HG03442 (cell line): Measurements from ENCODE around the gene RAB11FIP4.

ENCODE experiments used
- ATAC-seq: cut with Tn5 transposase; IDR thresholded peaks from one replicate; pipeline ENCODE4 v1.9.1; 2021; ENCODE audit warnings: mild to moderate bottlenecking, moderate library complexity; ENCODE audit not compliant: unreplicated experiment

Gene RAB11FIP4

DNA sequence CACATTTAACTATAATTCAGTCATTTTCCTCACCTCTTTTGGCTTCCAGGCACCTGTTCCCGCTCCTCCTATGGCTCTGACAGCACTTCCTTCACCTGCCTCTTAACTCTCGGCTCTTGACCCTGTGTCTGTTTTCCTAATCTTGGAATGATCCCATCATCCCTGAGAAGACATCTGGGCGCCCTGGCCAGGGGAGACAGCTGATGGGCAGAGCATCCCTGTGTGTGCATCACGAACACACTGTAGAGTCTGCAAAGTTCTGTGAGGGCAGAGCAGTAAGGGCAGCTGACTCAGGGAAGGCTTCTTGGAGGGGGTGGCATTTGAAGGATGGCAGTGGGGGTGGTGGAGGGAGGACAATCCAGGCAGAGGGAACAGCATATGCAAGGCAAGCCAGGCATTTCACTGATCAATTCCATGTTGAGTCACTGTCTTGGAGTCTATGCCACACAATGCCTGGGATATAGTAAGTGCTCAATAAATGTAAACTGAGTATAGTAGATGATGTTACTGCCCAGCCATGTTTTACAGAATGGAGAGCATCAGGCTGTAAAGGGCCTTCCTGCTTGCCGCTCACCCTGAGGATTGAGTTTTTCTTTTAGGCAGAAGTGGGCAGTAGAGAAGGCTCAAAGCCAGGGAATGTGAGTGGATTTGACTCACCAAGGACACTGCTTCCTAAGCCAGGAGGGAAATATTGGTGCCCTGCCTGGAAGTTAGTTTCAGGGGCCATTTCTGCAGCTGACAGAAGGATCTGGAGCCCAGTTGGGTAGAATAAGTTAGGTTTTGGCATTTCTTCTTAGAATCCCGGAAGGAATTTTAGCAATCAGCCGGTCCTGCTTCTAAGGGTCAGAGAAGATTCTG lies 5.8 kb upstream of the RAB11FIP4 start:
- ATAC-seq: no peak

DNA sequence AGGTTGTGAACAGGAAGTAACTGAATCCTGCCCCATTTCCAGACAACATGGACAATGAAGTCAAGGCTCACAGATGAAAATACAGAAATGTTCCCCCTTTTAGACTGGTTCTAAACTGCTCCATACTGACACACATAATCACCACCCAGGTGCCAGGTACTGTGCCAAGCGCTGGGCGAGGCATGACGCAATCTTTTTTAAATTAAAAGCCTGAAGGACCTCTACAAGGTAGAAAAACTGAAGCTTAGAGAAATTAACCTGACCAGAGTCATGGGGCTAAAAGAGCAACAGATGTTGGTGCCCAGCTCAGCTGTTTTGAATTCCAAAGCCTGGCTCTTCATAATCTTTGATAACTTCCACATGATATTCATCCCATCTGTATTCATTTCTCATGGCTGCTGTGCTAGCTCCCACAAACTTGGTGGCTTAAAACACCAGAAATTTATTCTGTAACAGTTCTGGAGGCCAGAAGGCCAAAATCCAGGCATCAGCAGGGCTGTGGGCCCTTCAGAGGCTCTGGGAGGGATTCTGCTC lies 4.9 kb upstream of the RAB11FIP4 start:
- no peak for ATAC-seq

DNA sequence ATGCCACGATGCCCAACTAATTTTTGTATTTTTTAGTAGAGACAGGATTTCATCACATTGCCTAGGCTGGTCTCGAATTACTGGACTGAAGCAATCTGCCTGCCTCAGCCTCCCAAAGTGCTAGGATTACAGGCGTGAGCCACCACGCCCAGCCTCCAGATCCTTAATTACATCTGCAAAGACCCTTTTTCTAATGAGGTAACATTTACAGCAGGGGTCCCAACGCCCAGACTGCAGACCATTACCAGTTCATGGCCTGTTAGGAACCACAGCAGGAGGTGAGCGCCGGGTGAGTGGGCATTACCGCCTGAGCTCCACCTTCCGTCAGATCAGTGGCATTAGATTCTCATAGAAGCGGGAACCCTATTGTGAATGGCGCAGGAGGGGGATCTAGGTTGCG lies 4.0 kb upstream of the RAB11FIP4 start:
- ATAC-seq: no peak

DNA sequence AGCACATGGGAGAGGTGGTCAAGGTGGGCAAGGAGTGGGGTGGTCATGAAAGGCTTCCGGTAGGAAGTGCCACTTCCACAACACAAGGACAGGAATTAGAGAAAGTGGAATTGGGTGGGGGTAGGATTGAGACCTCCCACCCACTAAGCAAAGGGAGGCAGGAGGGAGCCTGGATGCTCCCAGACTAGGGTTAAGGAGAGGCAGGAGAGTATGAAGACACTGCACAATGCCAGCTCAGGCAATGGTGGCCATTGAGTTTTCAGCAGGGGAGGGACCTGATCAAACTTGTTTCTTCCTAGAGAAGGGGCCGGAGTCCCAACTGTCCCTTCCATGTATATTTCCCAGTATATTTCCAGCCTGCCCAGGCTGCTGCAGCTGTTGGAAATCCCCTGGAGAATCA lies 3.1 kb upstream of the RAB11FIP4 start:
- no peak for ATAC-seq

DNA sequence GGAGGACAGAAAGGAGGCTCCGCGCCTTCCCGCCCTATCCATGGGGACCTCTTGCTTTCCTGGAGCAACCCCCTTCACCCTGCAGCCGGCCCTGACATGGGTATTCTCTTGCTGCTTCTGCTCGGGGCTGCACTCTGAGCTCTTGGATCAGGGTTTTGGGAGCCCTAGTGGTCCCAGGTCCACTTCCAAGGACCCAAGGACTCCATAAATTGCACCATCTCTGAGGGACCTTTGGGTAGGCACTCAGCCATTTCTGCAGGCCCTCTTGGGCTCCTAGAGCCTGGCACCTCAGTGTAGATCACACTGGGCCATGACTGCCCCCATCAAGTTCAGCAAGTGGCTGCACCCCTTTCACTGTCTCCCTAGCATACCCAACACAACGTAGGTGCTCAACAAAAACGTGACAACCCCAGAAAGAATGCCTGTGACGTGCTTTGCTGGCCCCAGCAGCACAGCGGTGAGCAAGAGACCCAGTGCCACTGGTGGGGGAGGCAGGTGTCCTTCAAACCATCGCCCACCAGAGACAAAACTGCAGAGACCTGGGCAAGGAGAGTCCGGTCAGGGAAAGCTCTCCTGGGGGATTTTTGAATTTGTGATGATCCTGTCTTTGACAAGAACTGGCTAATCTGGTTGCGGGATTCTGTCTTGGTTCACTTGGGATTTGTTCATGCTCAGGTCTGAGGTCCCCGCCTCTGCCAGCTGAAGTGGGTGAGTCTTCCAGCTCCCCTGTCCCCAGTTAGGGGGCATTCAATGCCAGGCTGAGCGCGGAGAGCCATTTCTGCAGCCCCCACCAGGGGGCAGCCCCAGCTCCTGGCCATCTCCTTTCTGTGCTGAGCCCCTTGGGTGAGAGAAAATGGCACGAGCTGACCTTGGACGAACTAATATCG lies 2.5 kb upstream of the RAB11FIP4 start:
- no peak for ATAC-seq

DNA sequence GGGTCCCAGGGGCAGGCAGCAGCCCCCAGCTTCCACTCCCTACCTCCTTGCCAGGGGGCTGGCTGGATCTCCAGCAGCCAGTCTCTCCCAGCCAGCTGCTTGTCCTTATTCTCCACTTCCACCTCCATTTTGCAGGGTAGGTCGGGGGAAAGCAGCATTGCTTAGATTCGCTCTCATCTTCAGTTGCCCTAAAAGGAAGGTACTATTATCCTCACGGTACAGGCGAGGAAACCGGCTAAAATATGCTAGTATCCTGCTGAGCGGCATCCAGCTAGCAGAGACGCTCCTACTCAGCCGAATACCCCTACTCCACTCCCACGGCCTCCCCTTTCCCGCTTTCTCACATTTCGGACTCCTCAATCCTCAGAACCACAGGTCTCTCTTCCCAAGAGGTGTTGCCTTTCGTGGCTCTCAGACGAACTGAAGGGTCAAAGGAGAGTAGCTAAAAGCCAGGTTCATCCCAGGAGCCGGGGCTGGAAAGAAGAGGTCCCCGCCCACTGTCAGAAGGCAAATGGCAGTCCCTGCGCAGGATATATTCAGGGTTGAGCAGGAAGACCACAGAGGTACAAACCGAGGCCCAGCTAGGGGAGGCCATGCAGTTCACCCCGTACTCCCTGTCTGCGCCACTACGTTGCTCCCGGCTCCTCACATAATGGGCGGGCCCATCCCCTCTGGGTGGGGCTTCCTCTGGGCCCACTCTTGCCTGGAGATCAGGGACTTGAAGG lies 1.7 kb upstream of the RAB11FIP4 start:
- ATAC-seq: no peak

DNA sequence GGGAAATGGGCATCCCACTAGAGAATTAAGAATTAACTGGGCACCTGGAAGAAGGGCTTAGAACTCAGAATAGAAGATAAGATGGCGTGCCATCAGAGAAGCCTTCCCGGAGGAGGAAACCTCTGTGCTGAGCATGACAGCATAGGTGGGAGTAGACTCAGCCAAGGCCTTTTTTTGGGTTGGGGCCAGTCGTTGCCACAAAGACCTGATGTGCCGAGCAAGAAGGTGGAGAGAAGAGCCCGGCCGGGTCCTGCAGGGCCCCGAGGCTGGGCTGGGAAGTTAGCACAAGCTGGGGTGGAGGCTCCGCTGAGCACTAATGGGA lies 1.1 kb upstream of the RAB11FIP4 start:
- no peak for ATAC-seq

DNA sequence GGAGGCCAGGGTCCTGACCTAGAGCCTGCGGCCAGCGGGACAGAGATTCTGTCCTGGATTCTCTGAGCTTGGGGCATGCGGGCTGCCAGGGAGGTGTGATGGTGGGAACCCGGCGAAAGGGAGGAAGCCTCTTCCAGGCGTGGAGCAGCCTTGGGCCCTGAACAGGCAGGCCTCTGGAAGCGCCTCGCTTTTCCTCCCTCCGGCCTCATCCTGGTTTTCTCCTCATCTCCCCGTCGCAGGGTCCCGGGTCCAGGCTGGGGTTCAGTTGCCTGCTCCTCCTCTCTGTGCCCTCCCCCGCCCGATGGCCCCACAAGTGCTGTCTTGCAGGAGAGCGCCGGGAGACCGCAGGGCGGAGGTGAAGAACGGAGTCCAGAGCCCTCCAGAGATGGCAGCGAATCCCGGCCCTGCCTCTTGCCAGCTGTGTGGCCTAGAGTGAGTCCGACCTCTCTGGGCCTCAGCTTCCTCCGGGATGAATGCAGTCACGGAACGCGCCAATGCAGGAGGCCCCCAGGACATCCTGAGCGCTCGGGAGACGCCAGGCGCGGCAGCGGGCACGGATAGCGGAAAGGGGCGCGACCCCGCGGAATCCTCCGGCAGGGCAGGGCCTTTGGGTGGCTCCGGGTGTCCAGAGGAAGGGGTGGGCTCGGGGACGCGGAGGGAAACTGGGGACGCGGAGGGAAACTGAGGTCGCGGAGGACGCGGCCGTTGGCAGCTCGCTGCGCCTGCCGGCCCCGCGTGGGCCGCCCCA lies 553 bp upstream of the RAB11FIP4 start:
- ATAC-seq: no peak

DNA sequence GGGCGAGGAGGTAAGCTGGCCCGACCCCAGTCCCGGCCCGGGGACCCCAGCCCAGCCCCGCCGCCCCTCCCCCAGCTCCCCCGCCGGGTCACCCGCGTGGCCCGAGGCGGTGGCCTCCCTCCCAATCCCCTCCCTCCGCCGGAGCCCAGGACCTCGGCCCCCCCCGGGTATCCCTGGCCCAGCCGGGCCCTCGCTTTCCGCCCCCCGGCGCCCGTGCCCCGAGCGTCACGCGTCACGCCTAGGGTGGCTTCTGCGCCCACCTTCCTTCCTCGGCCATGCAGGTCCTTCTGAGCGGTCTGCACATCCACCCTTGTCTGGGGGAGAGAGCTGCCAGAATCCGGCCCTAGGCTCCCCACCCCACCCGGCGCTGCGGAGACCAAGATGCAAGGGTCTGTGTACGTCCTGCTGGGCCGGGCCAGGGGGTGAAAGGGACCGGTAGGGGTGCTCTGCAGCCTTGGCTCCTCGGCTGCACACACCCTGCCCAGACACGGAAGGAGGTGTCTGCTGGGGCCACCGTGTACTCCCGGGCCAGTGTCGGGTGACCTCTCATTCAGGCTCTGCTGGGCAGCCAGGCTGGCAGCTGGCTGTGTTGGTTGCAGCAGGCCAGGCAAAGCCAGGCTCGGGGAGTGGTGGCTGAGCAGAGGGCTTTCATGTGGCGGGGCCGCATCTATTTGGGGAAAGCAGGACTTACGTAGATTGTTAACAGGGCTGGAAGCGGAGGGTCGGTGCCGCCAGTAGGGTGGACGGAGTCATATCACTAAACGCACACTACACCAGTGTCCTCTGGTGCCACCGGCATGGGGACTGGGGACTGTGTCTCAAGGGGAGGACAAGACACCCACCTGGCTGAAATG lies 754 bp downstream of the RAB11FIP4 start:
- no peak for ATAC-seq

DNA sequence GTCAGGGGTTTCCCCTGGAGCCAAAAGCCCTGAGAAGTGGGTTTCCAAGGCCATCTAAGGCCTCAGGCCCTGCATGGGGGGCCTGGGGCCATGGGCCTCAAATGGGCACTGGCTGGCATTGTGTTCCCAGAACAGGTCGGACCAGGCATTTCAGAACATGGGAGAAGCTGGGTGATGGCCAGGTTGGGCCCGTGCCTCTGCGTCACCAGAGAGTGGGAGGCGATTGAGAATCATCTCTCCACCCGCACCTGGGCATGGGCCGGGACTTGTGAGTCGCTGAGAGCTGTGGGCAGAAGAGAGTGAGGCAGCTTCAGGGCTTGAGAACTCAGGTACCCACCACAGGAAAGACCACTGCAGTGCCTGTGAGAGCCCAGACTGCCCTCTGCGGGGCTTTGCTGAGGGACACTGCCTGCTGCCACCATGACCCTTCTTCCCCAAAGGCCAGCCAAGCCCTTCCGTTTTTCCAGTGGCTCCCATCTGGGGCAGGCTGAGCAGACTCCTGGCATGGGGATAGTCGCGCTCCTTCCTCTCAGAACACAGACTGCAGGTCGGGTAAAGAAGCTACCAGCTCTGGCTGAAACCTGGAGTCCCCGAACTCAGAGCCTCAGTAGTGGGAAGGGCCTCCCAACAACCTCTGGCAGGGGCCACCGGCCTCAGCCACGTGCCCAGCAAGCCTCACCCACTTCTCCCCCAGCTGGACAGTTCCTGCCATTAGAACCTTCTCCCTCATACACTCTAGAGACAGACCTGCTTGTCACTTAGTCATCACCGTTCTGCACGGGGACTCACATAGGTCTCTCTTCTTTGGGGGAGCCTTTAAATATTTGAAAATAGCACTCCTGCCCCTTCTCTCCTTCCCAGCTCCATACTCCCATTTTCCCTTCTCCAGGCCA lies 1.6 kb downstream of the RAB11FIP4 start:
- ATAC-seq: no peak

DNA sequence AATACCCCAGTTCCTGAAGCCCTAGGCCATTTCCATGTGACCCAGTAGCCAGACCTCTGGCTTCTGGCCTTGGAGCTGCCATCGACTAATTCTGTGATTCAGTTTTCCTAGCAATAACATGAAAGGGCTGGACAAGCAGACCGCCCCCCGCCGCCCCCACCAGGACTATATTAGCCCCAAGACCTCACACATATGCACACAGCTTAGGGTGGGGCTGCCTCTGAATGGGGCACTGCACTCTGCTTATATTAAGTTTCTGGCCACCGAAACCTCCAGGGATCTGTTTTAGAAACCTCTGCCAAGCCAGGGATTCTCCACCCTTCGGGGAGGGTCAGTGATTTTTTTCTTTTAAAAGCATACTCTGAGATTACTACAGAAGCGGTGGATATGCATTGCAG lies 2.3 kb downstream of the RAB11FIP4 start:
- ATAC-seq: no peak

DNA sequence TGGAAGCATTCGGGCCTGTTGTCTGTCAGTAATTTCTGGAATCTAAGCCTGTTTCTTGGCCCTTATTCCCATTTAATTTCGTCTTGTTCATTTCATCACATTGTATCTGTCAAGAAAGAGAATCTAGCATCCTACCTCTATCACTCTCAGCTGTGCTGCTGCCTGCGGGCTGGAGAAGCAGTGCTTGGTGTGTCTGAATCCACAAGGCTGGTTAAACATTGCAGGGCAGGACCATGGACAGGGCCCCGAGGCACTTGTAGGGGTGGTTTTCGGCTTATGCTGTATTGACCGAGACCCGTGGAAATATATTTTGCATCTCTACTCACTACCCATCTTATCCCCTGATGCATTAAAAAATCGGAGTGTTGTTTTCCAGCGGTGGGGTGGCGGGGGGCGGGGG lies 3.1 kb downstream of the RAB11FIP4 start:
- no peak for ATAC-seq

DNA sequence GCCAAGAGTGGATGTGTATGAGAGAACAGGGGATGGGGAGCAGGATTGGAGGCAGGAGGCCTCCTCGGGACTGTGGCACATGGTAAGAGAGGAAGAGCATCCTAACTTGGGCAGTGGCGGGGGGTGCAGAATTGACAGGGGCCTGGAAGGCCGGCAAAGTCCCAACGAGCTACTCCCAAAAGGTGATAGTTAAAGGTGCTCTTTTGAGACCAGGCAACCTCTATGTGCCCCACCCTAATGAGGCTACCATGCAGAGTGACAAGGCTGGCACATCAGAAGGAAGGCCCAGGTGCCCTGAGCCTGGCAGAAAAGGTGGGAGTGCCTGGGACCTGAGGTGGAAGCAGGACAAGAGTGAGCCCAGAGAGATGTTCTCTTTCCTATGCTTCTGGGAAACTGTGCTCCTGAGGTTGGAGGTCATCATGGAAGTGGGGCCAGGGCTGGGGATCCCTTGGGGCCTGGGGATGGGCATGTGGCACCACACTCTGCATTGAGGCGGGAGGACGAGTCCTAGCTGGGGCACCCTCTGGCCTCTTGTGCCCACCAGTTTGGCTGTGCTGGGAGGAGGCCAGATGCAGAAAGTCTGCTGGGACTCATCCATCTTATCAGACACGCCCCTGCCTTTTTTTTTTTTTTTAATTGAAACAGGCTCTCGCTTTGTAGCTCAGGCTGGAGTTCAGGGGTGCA lies 5.9 kb downstream of the RAB11FIP4 start:
- no peak for ATAC-seq

DNA sequence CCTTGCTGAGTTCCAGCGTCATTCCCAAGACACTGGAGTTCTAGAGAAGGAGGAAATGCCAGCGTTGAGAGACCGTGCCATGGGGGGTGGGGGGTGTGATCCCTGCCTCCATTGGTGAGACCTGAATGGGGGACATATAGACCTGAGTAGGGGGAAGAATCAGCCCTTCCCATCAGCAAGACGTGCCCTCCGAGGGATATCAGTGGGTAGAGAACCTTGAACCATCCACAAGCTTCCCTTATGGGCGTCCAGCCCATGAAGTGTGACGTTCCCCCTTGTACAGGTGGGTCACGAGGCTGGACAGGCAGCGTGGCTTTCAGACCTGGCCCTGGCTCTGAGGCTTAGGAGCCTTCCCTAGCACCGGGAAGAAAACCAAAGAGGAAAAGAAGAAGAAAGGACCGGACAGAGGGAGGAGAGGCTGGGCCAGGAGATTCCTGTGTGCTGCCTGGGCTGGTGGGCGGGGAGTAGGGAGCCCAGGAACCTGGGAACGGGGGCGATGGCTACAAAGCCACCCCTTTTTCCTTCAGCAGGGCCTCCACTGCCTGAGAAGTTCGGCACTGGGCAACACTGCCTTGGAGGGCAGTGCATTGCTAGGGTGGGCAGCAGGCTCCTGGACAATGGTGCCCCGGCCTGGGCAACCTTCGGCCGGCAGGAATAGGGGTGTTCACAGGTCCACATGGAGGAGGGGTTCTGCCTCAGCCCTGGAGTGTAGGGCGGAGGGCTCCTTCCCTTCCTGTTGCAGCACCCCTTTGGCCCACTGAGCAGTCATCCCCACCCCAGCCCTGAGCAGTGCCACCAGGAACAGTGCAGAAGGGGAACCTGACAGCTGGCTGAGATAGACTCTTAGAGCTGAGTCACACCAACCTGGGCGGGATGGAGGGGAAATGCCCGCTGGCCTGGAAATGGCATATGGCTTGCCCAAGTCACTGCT lies 7.2 kb downstream of the RAB11FIP4 start:
- ATAC-seq: no peak

DNA sequence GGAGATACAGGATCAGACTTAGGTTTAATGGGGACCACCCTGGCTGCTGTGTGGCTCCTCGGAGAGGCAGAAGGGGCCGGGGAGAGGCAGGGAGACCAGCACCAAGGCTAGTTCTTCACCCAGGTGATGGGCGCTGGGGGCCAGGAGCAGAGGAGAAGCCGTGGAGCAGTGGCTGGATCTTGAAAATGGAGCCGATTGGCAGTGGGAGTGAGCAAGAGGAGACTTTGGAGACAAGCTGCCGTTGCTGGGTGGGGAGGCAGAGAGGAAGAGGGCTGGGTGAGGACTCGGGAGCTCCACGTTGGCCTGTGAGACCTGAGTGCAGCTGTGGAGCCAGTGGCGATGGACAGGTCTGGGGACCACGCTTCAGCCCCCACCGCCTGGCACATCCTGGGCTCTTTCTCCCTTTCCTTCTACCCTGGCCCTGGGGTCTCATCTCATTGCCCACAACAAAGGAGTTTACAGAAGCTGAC lies 9.0 kb downstream of the RAB11FIP4 start:
- ATAC-seq: no peak

DNA sequence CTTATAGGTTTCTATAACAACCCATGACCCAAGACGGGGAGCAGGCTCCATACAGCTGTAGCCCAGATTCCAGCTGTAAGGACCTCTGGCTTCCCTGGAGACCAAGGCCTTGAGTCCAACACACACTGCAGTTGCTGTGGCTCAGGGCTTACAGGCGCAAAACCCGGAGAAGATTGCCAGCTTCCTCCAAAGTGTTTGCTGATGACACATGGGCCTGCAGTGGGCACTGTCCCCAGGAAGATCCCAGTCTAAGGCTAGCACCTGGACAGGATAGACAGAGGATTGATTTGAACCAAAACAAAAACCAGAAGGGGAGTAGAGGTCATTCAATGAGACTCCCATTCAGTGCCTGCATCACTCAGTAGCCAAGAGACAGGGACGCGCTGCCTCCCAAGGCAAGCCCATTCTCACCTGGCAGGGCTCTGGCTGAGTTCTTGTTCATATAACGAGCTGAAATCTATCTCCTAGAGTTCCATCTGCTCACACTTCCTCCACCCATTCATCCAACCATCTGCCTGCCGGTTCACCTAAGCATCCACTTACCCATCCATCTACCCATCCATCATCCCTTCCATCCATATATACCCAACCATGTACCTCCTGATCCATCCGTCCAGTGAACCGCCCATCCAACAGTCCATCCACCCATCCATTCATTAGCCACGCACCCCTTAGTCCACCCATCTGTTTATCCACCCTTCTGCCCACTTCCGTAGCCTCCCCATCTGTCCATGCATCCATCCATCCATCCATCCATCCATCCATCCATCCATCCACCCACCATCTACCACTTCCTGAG lies 10.2 kb downstream of the RAB11FIP4 start:
- ATAC-seq: no peak
